HT-29 (cell line): ENCODE measurements around the gene UBTD2. TPM values are rescaled to one million over a fixed set of nuclear protein-coding genes. Genes with fewer than 3 reads are reported as not detected.

Experiments used
- DNase-seq: peaks from one replicate; pipeline ENCODE4 v3.0.0-alpha.2; 2015; ENCODE audit warnings: low spot score
- total RNA-seq: library from RNA; depleted of rRNA; stranded (reverse); fragments of >200 nt; shearing (Covaris generic); gene quantifications from 2 replicates; pipeline ENCODE4 v1.2.3, GENCODE V29; 2014

Gene UBTD2
- total RNA-seq, 1 experiment from 2014 or later = 9.0 TPM

DNA sequence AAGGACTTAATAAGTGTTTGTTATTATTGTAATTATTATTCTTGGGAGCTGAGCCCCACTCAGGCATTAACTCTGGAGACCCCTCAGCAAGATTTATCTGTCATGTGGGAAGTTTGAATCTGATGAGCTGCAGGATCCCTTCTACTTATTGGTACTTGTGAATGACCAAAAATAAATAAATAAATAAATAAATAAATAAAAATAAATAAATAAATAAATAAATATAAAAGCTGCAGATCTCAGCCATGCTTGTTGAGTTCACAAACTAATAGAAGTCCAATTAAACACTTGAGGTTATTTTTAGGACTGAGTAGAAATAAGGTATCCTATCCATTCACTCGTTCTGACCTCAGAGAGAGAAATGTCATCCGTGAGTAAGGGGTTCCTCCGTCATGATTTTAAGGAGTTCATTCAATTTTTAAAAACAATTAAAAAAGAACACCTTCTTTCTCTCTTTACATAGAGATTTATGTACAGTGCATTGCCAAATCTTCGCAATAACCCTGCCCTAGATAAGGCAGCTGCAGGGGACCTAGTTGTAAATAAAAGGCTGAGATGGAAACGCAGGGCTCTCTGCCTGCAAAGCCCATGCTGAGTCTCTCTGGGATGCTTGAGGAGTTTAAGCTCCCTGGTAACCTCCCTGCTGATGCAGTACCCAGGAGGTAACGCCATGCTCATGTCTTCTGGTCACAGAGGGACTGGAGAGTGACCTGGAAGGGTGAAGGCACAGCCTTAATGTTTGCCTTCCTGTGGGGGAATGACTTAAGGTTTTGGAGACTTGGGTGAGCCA, 88.4 kb downstream of the UBTD2 start:
- no peak for DNase-seq

DNA sequence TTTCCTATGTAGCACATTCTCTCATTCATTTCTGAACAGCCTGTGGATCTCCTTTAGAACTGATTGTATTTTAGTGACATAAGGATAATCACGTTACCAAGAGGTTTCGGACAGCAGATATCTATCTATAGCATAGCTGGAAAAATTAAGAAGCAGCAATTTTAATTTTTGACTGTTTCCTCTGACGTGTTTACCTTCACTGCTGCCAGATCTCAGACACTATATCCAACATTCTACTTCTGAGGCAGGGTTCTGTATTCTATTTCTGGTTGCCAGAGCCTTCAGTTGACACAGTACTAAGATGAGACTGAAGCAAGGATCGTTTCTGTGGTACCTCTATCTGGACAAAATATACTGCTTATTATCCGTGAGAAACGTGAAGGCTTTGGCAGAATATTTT, 89.7 kb downstream of the UBTD2 start, which contains the start of gene EFCAB9:
EFCAB9 (plus strand) TSS at position 301 of the 400 bp plus-strand sequence; CDS start at position 302, 1 bp downstream.
- no peak for DNase-seq

DNA sequence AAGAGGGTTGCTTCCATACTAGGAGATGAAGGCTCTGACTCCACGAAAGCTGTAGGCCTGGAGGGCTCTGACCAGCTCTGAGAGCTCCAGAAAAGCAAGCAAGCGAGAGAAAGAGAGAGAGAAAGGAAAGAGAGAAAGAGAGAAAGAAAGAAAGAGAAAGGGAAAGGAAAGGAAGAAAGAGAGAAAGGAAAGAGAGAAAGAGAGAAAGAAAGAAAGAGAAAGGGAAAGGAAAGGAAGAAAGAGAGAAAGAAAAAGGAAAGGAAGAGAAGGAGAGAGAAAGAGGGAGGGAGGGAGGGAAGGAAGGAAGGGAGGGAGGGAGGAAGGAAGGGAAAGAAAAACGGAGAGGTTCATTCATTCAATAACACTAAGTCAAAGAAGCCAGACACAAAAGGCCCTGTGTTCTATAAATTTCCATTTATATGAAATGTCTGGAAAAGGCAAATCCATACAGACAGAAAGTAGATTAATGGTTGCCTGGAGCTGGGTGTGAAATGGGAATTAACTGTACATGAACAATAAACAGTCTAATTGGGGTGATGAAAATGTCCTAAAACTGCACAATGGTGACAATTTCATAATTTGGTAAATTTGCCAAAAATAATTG, 93.8 kb downstream of the UBTD2 start:
- DNase-seq = no peak

DNA sequence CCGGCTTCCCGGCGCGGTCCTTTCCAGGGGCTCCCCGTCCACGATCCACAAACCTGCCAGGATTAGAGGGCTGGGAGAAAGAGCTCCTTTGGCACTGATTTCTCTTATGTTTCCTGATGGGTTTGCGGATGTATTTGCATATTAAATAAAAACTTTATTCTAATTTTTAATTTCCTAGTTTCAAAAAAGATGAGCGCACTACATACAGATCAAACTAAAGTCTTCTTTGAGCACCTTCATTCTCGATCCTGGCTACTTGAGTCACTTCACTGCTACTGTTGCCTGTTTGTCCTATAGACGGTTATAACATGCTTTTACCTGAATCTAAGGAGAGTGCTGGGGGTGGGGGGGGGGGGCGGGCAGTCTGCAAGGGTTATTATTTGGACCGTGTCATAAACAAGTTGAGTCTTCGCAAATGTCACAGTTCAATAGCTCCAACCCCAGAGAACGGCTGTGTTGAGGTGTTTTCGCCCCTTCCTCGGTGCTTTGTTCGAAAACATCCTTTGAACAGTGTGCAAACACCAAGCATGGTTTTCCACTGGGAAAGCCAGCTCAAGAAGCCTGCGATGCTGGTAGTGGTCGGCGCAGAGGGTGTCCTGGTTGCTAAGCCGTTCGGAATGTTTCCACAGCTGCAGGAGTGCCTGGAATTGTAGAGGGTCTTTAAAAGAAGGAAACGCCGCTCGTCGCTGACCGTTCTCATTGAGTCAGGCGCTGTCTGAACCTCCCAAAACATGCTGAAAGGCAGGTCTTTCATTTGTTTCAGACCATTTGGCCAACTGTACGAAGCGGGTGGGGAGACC, 94.5 kb downstream of the UBTD2 start:
- no peak for DNase-seq

DNA sequence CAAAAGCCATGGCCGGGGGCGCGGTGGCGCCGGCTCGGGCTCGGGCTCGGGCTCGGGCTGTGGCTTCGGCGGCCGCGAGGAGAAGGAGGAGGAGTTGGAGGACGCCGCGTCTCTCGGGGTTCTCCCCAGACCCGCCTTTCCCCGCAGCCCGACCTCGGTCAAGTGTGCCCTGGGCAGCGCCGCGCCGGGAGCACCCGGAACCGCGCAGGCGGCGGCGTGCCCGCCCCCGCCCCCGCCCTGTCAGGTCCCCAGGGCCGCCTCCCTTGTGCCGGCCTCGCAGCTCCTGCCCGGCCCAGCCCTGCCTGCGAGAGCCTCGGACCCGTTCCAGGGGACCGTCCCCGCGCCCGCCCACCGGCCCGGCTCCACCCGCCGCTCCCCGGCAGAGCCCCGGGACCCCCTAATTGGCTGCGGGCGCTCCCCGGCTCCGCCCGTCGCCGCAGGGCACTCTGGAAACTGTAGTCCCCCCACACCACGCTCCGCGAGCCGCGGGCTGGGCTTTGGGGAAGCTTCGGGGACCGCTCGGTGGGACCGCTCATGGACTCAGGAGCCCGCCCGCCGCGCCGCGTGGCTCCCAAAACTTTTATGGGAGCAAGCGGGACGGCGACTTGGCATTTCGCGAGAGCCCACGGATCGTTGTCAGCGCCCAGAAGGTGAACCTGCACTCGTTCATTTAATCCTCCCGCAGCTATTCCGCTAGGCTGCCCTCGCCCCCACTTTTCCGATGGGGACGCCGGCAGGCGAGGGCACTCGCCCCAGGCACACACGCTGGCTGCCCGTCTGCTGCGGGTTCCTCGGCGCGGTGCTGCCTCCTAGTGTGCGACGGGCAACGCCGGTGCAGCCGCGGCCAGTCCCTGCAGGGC, 95.3 kb downstream of the UBTD2 start, which contains the start of gene STK10:
STK10 (minus strand) TSS at position 192 of the 860 bp plus-strand sequence; CDS start at position 10, 182 bp downstream.
- peak; percentile 92 for DNase-seq

DNA sequence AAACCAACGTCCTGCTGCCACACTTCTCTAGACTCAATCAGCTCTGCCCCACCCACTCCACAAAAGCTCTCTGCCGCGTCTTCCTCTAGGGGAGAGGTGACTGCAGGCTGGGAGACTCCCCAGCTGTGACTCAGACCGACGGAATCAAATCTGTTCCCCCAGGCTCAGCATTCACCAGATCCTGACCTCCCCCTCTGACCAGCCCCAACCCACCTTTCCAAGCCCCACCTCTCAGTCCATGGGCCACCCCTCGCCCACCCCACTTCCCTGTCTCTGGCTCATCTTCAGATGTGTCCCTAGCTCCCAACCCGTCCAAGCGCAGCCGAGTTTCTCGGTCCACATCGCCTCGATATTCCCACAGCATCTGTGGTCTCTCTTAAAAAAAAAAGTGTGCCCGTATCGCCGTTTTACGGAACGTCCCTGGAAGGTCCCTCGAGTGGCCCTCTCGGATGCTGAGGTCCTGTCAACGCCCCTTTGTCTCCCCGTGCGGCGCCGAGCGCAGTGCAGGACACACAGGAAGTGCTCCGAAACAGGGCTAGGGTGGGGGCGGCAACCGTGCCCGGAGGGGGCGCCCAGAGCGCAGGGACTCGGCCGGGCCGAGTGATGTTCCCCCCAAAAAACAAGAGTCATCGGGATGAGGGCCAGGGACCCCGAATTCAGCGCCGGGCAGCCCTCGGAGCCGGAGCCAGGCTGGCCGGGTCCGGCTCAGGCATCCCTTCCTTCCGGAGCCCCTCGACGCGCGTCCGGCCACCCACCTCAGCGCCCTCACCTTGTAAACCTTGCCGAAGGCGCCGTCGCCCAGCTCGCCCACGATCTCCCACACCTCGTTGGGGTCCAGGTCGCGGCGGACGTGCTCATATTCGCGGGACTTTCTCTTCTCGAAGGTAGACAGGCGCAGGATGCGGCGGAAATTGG, 96.2 kb downstream of the UBTD2 start:
- DNase-seq = peak; percentile 76

DNA sequence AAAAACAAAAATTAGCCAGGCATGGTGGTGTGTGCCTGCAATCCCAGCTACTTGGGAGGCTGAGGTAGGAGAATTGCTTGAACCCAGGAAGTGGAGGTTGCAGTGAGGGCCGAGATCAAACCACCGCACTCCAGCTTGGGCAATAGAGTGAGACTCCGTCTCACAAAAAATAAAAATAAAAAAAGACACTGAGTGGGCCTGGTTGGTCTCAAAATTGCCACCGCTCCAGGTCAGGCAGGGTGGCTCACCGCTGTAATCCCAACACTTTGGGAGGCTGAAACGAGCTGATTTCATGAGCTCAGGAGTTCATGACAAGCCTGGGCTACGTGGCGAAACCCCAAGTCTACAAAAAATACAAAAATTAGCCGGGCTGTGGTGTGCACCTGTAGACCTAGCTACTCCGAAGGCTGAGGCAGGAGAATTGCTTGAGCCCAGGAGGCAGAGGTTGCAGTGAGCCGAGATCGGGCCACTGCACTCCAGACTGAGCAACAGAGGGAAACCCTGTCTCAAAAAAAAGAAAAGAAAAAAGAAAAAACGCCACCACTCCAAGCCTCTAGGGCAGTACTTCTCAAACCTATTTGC, 97.4 kb downstream of the UBTD2 start:
- DNase-seq = no peak

DNA sequence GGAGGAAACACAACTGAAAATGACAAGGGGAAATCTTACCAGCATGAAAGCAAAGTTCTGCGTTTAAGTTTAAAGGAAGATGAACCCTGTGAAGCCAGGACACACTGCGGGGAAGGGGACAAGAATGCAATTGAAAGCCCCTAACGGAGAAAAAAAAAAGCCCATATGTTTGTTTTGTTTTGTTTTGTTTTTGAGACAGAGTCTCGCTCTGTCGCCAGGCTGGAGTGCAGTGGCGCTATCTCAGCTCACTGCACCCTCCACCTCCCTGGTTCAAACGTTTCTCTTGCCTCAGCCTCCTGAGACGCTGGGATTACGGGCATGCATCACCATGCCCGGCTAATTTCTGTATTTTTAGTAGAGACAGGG, 98.5 kb downstream of the UBTD2 start:
- DNase-seq = no peak

DNA sequence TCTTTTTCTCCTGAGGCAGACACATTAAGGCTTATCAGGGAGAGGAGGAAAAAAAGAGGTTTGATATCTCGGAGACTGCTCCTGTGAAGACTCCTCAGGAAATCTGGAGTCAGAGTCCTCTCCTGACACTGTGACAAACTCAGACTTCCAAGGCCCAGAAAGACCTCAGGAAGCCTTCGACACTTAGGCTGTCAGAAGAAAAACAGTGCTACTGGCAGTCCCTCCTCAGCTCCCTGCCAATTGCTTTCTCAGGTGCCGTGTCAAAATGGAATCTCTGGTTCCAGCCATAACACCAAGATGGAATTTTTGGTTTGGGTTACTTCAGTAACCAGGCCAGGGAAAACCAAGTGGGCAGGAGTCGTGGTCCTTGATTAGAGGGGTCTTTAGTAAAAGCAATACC, 99.7 kb downstream of the UBTD2 start:
- no peak for DNase-seq

DNA sequence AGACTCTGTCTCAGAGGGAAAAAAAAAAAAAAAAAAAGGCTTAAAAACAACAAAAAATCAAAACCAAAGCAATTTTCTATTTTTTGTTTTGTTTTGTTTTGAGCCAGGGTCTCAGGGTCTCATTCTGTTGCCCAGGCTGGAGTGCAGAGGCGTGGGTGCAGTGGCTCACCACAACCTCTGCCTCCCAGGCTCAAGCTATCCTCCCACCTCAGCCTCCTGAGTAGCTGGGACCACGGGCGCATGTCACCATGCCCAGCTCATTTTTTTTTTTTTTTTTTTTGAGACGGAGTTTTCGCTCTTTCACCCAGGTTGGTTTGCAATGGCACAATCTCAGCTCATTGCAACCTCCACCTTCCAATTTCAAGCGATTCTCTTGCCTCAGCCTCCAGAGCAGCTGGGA, 101.3 kb downstream of the UBTD2 start:
- DNase-seq = no peak

DNA sequence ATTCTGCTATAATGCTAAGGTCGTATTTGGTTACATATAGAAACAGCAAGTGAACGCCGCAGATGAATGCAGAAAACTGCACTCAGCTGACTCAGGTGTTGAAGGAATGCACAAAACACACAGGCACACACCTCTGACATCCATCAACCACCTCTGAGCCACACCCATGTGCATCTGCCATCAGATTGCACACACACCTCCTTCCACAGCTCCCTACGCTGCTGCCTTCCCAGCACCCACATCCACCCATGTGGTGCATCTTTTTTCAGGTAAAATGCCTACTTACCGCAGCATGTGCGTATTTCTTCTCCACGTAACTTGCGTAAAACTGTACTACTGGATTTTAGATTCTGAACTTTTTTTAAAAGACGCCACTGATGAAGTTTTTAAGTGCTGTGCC, 102.6 kb downstream of the UBTD2 start:
- no peak for DNase-seq

DNA sequence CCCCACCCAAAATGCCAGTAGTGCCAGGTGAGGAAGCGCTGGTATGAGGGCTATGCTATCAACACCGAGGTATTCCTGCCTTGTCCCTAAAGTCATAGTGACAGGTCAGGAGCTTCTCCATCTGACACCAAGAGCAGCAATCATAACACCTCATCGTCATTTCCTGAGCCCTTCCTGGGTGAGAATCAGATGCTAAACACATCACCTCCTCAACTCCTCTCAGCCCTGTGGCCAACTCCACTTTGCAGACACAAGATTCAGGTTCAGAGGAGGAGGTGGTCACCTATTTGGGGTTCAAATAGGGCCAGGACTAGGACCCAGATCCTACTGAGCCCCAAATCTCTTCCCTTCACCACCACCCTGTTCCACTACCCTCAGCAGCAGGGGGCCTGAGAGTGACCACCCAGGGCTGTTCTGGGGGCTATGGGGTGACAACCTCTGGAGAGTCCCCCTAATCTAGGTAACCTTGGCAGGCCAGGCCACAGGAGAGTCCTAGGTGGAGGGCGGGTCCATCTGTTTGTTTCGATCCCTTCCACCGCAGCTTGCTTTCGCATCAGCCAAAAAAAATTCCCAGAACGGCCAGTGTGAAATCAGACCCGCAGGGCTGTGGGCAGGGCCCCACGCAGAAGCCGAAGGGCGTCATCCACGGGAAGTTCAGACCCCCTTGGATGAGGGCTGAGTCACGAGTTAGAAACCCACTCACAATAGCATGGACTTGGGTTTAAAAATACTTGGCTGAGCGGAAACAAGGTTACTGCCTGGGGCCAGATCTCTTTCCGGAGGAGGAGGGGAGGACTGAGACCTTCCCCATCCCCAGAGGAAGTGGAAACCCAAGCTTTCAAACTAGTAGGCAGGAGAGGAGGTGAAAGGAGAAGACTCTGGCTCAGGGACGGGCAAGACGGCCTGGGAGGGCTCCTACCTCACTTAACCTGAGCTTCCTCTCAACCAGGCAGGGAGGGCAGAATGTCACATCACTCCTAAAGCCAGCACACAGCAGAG, 104.3 kb downstream of the UBTD2 start:
- no peak for DNase-seq

DNA sequence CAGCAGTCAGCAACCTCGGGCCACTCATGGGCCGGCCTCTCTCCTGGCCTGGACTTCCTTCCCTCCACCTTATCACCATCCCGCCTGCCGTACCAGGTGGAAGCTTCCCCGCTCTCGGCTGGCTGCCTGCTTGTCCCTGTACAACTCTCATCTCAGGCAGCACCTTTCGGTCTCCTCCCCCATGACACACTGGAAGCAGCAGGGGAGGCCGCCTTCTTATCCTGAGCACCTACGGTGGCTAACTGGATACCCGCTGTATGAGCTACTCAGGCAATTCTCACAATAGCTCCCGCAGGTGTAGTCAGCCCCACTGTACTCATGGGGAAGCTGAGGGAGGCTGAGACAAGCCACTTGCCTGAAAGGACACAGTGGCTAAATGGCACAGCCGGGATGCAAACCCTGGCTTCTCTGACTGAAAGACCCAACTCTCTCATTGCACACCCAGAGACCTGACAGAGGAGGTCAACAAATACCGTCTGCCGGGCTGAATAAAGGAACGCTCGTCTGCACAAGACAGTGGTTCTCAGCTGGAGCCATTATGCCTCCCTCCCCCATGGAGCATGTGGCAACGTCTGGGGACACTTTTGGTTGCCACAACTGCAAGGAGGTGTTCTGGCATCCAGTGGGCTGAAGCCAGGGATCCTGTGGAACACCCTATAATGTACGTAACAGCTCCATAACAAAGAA, 105.1 kb downstream of the UBTD2 start:
- no peak for DNase-seq

DNA sequence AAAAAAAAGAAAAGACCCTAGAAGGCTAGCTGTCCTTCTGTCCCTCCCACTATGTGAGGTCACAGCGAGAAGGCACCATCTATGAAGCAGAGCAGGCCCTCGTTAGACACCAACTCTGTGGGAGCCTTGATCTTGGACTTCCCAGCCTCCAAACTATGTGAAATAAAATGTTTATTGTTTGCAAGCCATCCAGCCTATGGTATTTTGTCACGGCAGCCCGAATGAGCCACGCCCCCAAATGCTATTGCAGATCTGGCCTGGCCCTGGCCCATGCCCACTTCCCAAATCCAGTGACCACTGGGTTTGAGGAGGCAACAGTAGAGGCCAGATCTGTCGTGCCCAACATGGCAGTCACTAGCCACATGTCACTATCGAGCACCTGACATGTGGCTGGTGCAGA, 106.4 kb downstream of the UBTD2 start:
- no peak for DNase-seq

DNA sequence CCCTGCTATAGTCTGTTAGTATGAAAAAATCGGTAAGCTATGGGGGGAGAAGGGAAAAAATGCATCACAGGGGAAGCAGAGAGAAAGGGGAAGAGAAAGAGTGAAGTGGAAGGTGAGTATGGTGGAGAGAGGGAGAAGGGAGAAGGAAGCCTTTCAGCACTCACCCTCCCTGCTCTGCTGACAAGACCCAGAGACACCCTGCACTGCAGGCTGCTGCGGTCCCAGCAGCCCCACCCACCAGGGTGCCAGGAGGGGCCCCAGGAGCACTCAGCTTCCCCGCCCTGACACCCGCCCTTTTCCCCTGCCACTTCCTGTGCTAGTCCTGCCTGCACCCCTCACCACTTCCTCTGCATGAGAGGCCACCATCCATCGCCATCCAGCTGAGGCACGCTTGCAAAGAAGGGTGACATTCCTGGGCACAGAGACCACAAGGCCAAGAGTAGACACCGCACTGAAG, 108.3 kb downstream of the UBTD2 start:
- DNase-seq = peak; percentile 39

DNA sequence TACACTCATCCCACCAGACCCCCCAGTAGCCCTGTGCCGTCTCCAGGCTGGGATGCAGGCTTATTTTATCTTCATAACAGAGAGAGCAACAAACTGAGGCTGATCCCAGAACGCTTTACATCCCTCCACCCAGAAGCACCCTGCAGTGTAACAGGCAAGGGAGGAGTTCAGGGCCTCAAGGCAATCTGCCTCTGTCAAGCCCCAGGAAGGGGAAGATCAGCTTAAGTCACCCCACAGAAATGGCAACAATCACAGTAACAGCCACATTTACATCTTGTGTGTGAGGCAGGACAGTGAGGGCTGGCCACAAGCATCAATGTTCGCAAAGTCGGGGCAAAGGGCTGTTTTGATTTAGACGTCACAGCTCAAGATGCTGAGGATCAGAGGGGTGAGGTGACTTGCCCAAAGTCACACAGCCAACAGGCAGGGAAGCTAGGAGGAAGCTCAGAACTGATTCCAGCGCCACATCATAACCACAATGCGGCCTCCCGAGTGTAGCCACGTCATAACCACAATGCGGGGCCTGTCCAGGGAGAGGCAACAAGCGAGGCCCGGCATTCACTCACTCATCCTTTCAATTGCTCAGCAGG, 109.9 kb downstream of the UBTD2 start:
- DNase-seq = no peak

DNA sequence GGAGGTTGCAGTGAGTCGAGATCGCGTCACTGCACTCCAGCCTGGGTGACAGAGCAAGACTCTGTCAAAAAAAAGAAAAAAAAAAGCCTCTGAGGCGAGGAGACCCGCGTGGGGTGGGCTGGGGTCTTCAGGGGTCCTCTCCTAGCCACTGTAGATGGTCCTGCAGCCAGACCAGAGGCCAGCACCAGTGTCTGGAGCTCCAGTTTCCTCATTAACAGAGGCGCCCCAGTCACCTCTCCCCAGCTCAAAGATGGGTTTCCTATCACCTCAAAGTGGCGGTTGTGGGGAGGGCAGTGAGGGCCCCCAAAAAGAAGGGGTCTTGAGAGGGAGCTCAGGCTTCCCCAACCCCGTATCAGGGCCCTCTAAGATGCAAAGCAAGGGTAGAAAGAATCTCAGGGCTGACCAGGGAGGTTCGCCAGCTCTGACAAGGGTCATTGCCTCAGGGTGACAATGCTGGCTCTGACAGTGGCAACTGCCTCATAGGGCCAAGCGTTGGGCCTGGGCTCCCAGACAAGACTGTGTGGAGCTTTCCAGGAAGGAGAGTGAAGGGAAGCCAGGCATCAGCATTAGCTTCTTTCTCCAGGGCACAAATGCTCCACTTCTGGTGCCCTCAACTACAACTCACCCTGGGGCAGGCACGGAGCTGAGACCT, 110.5 kb downstream of the UBTD2 start:
- no peak for DNase-seq
